ENCODE results near the gene AKAP5. TPM values are rescaled to one million over a fixed set of nuclear protein-coding genes. Genes with fewer than 3 reads are reported as not detected.
A peak's percentile ranks its signal among the peaks of the same experiment; 100 is the strongest.

The AKAP5 gene
- total RNA-seq, 1 donor from 2014 or later, result 1.1 TPM

GRCh38 chr14:64493455-64493854 lies 28.2 kb downstream of the AKAP5 start:
- peaks cover 4% of the 10 kb centered on the region for H3K36me3 Mint-ChIP-seq (ENCODE audit: insufficient read depth)
- H3K27me3 Mint-ChIP-seq, result no peaks in the 10 kb centered on the region
- H3K4me3 Mint-ChIP-seq (ENCODE audit: low read depth), result no peak overlapping the region
- TF ChIP-seq, protein P1, sequence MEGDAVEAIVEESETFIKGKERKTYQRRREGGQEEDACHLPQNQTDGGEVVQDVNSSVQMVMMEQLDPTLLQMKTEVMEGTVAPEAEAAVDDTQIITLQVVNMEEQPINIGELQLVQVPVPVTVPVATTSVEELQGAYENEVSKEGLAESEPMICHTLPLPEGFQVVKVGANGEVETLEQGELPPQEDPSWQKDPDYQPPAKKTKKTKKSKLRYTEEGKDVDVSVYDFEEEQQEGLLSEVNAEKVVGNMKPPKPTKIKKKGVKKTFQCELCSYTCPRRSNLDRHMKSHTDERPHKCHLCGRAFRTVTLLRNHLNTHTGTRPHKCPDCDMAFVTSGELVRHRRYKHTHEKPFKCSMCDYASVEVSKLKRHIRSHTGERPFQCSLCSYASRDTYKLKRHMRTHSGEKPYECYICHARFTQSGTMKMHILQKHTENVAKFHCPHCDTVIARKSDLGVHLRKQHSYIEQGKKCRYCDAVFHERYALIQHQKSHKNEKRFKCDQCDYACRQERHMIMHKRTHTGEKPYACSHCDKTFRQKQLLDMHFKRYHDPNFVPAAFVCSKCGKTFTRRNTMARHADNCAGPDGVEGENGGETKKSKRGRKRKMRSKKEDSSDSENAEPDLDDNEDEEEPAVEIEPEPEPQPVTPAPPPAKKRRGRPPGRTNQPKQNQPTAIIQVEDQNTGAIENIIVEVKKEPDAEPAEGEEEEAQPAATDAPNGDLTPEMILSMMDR (IDR thresholded peaks at IDR 0.05; ENCODE audit: unreplicated experiment), result no peak
- peak overlapping the region; percentile 8 for H3K27ac Mint-ChIP-seq
- DNase-seq (ENCODE audit: low spot score, unreplicated experiment), result no peak
- no peaks in the 10 kb centered on the region for H3K4me1 Mint-ChIP-seq (ENCODE audit: low read depth)
- no peaks in the 10 kb centered on the region for H3K9me3 Mint-ChIP-seq (ENCODE audit: low read depth)

- Mint-ChIP-seq H3K36me3 (ENCODE audit: insufficient read depth) (peaks cover 3% of the 10 kb centered on the region), H3K27me3 (no peaks in the 10 kb centered on the region), H3K4me3 (ENCODE audit: low read depth) (no peak overlapping the region), H3K9me3 (ENCODE audit: low read depth) (no peaks in the 10 kb centered on the region), H3K27ac (no peak overlapping the region), H3K4me1 (ENCODE audit: low read depth) (peaks cover 3% of the 10 kb centered on the region)
- TF ChIP-seq, protein P1 (IDR thresholded peaks at IDR 0.05; ENCODE audit: unreplicated experiment), result no peak
- no peak for DNase-seq (ENCODE audit: low spot score, unreplicated experiment)
Observed at GRCh38 chr14:64495252-64495651, 30.0 kb downstream of the AKAP5 start.

GRCh38 chr14:64496764-64497163 lies 31.5 kb downstream of the AKAP5 start:
- no peak for DNase-seq (ENCODE audit: low spot score, unreplicated experiment)
- Mint-ChIP-seq H3K4me3 (ENCODE audit: low read depth) (no peak overlapping the region), H3K36me3 (ENCODE audit: insufficient read depth) (peaks cover 1% of the 10 kb centered on the region), H3K27ac (no peak overlapping the region), H3K4me1 (ENCODE audit: low read depth) (peaks cover 8% of the 10 kb centered on the region), H3K27me3 (no peaks in the 10 kb centered on the region), H3K9me3 (ENCODE audit: low read depth) (no peaks in the 10 kb centered on the region)
- TF ChIP-seq, protein P1 (IDR thresholded peaks at IDR 0.05; ENCODE audit: unreplicated experiment), result no peak

DNA sequence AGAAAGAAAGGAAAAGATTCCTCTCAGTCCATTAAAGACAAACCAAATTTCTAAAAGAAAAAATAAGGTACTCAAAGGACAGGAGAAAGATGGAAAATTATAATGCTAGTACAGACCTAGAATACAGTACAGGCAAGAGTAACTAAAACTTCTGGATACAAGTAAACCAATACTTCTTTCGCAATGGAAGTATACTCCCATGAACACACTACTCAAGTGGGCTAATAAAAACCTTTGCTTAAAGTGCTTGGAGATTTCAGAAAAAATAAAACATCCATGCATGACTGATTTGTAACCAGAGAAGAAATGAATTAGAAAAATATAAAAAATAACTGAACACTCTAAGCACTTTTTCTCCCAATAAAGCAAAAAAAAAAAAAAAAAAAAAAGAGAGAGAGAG lies 34.8 kb downstream of the AKAP5 start:
- H3K27ac Mint-ChIP-seq, result no peak overlapping the region
- H3K9me3 Mint-ChIP-seq (ENCODE audit: low read depth), result no peaks in the 10 kb centered on the region
- H3K4me3 Mint-ChIP-seq (ENCODE audit: low read depth), result no peak overlapping the region
- H3K4me1 Mint-ChIP-seq (ENCODE audit: low read depth), result peaks cover 19% of the 10 kb centered on the region
- no peaks in the 10 kb centered on the region for H3K36me3 Mint-ChIP-seq (ENCODE audit: insufficient read depth)
- H3K27me3 Mint-ChIP-seq, result no peaks in the 10 kb centered on the region
- no peak for DNase-seq (ENCODE audit: low spot score, unreplicated experiment)
- TF ChIP-seq, protein P1 (IDR thresholded peaks at IDR 0.05; ENCODE audit: unreplicated experiment), result no peak

DNA sequence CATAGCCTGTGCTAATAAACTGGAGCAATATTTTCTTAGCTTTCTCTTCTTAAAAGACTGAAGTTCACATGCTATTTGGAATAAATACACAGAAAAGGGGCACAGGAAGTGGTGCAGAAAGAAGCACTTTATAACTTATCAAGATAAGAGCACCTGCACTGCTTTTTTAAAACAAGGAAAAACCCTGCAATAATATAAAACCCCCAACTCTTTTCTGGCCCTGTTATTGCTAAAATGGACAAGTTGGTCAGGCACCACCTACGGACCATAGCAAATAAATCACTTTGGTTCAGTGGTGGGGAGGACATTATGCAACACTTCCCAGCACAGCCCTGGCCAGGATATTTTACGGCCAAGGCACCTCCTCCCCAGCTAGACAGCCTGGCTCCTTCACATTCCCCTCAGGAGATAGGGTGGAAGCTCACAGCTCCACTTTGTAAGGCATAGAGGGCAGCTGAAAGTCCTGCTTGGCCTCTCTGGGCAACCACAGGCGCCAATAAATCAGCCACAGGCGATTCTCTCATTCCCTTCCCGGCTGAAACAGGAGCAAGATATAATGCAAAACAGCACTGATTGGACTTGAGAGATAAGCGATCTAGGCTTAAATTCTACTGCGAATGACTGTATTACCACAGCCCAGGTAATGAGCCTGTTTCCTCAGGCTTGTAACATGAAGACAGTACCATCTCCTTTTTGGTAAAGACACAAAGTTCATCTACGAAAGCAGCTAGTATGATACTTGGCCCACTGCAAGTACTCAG lies 36.3 kb downstream of the AKAP5 start:
- no peaks in the 10 kb centered on the region for H3K36me3 Mint-ChIP-seq (ENCODE audit: insufficient read depth)
- no peak for DNase-seq (ENCODE audit: low spot score, unreplicated experiment)
- peaks cover 27% of the 10 kb centered on the region for H3K4me1 Mint-ChIP-seq (ENCODE audit: low read depth)
- TF ChIP-seq, protein P1 (IDR thresholded peaks at IDR 0.05; ENCODE audit: unreplicated experiment), result no peak
- no peaks in the 10 kb centered on the region for H3K9me3 Mint-ChIP-seq (ENCODE audit: low read depth)
- H3K4me3 Mint-ChIP-seq (ENCODE audit: low read depth), result peak overlapping the region; percentile 77
- no peak overlapping the region for H3K27ac Mint-ChIP-seq
- H3K27me3 Mint-ChIP-seq, result no peaks in the 10 kb centered on the region

Measured in progenitor cell of endocrine pancreas (in vitro differentiated cells).